22Rv1 (cell line): ENCODE data around the gene LIMK1.

ENCODE experiments used
- ZFX ChIP-seq: fragments of 450-650 bp; IDR thresholded peaks from 2 replicates; pipeline ENCODE4 v1.6.1; 2017; ENCODE audit warnings: antibody characterized with exemption, borderline replicate concordance
- TF ChIP-seq, protein P1 (sequence below): fragments of 450-650 bp; IDR thresholded peaks from 2 replicates; pipeline ENCODE4 v1.5.1; 2017; ENCODE audit warnings: mild to moderate bottlenecking

DNA sequence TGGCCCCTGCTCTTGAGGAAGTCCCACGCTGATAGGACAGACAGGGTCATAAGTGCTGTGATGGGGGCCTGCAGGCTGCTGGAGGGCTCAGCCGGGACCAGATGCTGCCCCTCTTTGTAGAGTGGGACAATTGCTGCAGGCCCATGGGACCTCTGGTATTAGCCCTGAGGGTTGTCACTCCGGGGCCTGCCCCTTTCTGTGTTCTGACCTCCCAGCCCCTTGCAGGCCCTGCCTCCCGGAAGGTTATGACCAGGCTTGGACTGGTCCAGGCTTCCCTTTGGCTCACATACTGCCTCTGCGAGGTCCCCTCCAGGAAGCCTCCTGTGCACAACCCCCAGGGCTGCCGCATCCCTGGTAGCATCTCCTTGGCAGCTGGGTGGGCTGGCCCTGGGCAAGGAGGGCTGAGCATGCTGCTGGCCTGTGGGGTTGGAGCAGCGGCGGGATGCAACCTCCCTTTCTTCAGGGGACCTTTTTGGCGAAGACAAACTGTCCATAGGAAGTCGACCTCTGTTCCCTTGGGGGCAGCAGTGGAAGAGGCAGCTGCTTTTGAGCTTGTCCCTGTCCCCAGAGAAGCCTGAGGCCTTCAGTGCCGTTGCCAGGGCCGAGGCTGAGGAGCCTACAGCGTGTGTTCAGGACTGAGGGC, 8.8 kb downstream of the LIMK1 start:
- no peak for TF ChIP-seq ZFX
- TF ChIP-seq, protein P1, sequence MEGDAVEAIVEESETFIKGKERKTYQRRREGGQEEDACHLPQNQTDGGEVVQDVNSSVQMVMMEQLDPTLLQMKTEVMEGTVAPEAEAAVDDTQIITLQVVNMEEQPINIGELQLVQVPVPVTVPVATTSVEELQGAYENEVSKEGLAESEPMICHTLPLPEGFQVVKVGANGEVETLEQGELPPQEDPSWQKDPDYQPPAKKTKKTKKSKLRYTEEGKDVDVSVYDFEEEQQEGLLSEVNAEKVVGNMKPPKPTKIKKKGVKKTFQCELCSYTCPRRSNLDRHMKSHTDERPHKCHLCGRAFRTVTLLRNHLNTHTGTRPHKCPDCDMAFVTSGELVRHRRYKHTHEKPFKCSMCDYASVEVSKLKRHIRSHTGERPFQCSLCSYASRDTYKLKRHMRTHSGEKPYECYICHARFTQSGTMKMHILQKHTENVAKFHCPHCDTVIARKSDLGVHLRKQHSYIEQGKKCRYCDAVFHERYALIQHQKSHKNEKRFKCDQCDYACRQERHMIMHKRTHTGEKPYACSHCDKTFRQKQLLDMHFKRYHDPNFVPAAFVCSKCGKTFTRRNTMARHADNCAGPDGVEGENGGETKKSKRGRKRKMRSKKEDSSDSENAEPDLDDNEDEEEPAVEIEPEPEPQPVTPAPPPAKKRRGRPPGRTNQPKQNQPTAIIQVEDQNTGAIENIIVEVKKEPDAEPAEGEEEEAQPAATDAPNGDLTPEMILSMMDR: no peak
